Psoas muscle (tissue), 8 donors: ENCODE measurements around the gene CPNE8. TPM values are rescaled to one million over a fixed set of nuclear protein-coding genes. Genes with fewer than 3 reads are reported as not detected.

ENCODE experiments used
- ATAC-seq, 4 donors: fragments of 200-7000 bp; cut with Tn5 transposase; one replicate each; pipeline ENCODE4 v1.9.1; 2020; ENCODE audit warnings: moderate library complexity in 3 of 4, mild to moderate bottlenecking in 2 of 4
- DNase-seq, 2 donors: peaks; one replicate each; pipeline ENCODE4 v3.0.0-alpha.2; 2020
- H3K27ac ChIP-seq: fragments of 200-600 bp; one replicate; pipeline ENCODE4 v1.8.0; 2022
- H3K27me3 ChIP-seq, 3 donors: fragments of 200-600 bp in 1 of 3; one replicate each; pipeline versions ENCODE4 v1.6.1 to v1.8.0; 2013 to 2022; ENCODE audit warnings: low read length in 2 of 3, mild to moderate bottlenecking in 2 of 3, moderate library complexity in 1 of 3; ENCODE audit not compliant: insufficient read depth in 3 of 3
- H3K36me3 ChIP-seq, 2 donors: fragments of 200-600 bp in 1 of 2; one replicate each; pipeline versions ENCODE4 v1.6.1 to v1.8.0; 2013 to 2022; ENCODE audit warnings: low read depth in 1 of 2, mild to moderate bottlenecking in 1 of 2, moderate library complexity in 1 of 2; ENCODE audit not compliant: insufficient read depth in 1 of 2
- H3K4me1 ChIP-seq: fragments of 200-600 bp; one replicate; pipeline ENCODE4 v1.8.0; 2022
- H3K4me3 ChIP-seq: fragments of 200-600 bp; one replicate; pipeline ENCODE4 v1.8.0; 2022; ENCODE audit warnings: mild to moderate bottlenecking
- H3K9me3 ChIP-seq: fragments of 200-600 bp; one replicate; pipeline ENCODE4 v1.8.0; 2022
- WGBS, 3 donors: extraction: QIAGEN DNeasy Blood & Tissue Kit; methylation state at CpG; one replicate each; pipeline versions ENCODE4 v1.1.6 to v1.1.7; 2013; 5-methylcytosine and 5-hydroxymethylcytosine counted together
- intact Hi-C, 2 donors: fragments of 100-400 bp; cut with DNase I; formaldehyde crosslinking; loops; one replicate each; pipeline versions ENCODE4 v1.11.0 to v1.14.2; 2022
- polyA plus RNA-seq, 3 donors: library from polyadenylated mRNA; stranded (reverse); fragments of 200-250 nt; gene quantifications; one replicate each; pipeline ENCODE4 v1.2.3, GENCODE V29; 2013
- total RNA-seq, 4 donors: library from RNA; stranded (reverse); fragmentation: NEBNext Ultra II Directional in 2 of 4; extraction: Animal tissue kit (Norgen Biotek cat#: 25700) in 2 of 4; gene quantifications; one replicate each; pipeline versions ENCODE4 v1.2.1 to v1.2.4, GENCODE V29; 2021 to 2023
- TF ChIP-seq, protein P1 (sequence below): fragments of 200-600 bp; IDR thresholded peaks from one replicate; pipeline ENCODE4 v1.8.0; 2022; ENCODE audit warnings: antibody characterized with exemption
- donor health status: healthy with polysubstance abuse.
- donor health status: DM: no; HTN: no; CAD: no; lungs with moderate emphysema.
- donor health status: Bipolar disorder and iron deficiency.
- donor health status: healthy.
- donor health status: DM: yes; HTN: yes; CAD: no.
- donor health status: DM: no; HTN: no; CAD: no.
- donor health status: DM: no; HTN: no; CAD: no.
- donor health status: DM: yes; HTN: yes; CAD: no.

The CPNE8 gene
- total and polyA plus RNA-seq, 7 donors = 0.98 to 3.5 (median 2.4) TPM

DNA sequence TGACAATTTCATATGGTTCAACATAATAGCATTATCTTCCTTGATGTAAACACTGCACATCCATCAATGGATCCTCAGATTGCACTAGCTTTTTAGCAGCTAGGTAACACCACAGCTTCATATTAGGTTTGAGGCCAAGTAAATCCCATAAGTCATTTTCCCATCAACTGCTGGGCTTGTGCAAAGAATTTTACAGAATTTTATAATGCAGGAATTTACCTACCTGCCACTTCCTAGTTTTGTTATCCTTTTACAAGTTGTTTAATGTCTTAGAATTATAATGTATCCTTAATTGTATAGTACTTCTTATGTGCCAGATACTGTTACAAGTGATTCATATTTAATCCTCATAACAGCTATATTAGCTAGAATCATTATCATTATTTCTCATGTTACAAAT is 36.4 kb downstream of the CPNE8 start:
- intact Hi-C loops = no loop called here
- H3K4me1 ChIP-seq = no peaks in the 10 kb centered on the region
- TF ChIP-seq, protein P1, sequence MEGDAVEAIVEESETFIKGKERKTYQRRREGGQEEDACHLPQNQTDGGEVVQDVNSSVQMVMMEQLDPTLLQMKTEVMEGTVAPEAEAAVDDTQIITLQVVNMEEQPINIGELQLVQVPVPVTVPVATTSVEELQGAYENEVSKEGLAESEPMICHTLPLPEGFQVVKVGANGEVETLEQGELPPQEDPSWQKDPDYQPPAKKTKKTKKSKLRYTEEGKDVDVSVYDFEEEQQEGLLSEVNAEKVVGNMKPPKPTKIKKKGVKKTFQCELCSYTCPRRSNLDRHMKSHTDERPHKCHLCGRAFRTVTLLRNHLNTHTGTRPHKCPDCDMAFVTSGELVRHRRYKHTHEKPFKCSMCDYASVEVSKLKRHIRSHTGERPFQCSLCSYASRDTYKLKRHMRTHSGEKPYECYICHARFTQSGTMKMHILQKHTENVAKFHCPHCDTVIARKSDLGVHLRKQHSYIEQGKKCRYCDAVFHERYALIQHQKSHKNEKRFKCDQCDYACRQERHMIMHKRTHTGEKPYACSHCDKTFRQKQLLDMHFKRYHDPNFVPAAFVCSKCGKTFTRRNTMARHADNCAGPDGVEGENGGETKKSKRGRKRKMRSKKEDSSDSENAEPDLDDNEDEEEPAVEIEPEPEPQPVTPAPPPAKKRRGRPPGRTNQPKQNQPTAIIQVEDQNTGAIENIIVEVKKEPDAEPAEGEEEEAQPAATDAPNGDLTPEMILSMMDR = no peak
- DNase-seq (no peak), ATAC-seq (no peak)
- no peaks in the 10 kb centered on the region for H3K9me3 ChIP-seq
- no peak overlapping the region for H3K27ac ChIP-seq
- no peak overlapping the region for H3K4me3 ChIP-seq
- no peaks in the 10 kb centered on the region for H3K27me3 ChIP-seq
- H3K36me3 ChIP-seq = no peaks in the 10 kb centered on the region

DNA sequence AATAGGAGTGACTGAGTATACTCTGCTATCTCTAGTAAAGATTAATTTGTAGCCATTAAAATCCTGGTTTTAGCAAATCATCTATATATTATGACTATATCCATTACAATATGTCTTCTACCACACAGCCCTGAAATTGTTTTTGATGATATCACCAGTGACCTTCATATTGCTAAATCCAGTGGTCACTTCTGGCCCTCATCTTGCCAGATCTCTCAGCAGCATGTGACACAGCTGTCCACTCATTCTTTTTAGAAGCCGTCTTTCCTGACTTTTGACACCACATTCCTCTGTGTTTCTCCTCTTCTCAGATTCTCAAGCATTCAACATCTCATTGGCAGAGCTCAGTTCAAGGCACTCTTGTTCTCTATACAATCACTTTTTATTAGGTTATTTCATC is 54.9 kb downstream of the CPNE8 start:
- whole genome bisulfite sequencing, 3 donors = 22 to 37% (median 32%) methylated on average over 1 of the region's 1 CpG
- no peak for ATAC-seq
- H3K4me1 ChIP-seq = no peaks in the 10 kb centered on the region
- no peak for DNase-seq
- no peaks in the 10 kb centered on the region for H3K27me3 ChIP-seq
- H3K9me3 ChIP-seq = no peaks in the 10 kb centered on the region
- TF ChIP-seq, protein P1 = no peak
- no peak overlapping the region for H3K4me3 ChIP-seq
- no peak overlapping the region for H3K27ac ChIP-seq
- no peaks in the 10 kb centered on the region for H3K36me3 ChIP-seq
- intact Hi-C loops = no loop called here

DNA sequence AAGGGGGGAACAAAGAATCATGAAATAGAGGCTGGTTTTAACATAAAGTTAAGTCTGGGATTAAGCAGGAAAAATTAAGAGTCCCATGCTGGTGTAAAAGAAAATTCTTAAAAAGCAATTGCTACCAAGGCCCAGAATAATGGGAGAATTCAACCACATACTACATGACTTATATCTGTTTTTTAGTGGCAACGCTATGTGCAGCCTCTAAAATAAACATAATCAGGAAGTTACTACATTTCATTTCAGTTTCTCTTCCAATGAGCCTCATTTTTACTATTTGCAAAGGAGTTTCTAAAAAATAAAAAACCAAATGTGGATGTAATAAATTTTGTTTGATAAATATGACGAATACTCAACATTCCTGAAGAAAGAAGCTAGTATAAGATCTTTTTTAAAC is 58.1 kb downstream of the CPNE8 start:
- Histone ChIP-seq H3K4me1 (no peaks in the 10 kb centered on the region), H3K27me3 (no peaks in the 10 kb centered on the region), H3K27ac (no peak overlapping the region), H3K36me3 (no peaks in the 10 kb centered on the region), H3K4me3 (no peak overlapping the region), H3K9me3 (no peaks in the 10 kb centered on the region)
- TF ChIP-seq, protein P1 = no peak
- ATAC-seq (no peak), DNase-seq (no peak)
- intact Hi-C loops = no loop called here
- WGBS, 3 donors = 81 to 87% (median 82%) methylated on average over 2 of the region's 2 CpGs

DNA sequence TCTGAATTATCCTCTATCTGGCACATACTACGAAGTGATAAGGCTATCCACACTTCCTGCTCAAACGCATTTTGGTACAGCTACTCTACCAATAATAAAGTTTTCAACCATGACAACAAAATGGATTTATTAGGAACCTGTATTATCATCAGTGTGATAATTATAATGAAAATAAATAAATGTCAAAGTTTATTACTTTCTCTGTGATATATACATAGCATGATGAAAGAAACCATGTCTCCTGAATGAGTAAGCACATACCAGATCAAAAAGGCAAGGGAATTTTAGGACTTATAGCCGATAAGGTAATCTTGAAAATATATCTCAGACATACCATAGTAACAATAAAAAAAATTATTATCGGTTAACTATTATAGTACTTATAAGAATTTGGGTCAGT is 61.1 kb downstream of the CPNE8 start:
- Histone ChIP-seq H3K4me3 (no peak overlapping the region), H3K9me3 (no peaks in the 10 kb centered on the region), H3K36me3 (no peaks in the 10 kb centered on the region), H3K27me3 (no peaks in the 10 kb centered on the region), H3K4me1 (no peaks in the 10 kb centered on the region), H3K27ac (no peak overlapping the region)
- ATAC-seq (no peak), DNase-seq (no peak)
- TF ChIP-seq, protein P1 = no peak
- intact Hi-C loops = no loop called here
- WGBS, 3 donors = 65 to 90% (median 88%) methylated on average over 4 of the region's 4 CpGs

DNA sequence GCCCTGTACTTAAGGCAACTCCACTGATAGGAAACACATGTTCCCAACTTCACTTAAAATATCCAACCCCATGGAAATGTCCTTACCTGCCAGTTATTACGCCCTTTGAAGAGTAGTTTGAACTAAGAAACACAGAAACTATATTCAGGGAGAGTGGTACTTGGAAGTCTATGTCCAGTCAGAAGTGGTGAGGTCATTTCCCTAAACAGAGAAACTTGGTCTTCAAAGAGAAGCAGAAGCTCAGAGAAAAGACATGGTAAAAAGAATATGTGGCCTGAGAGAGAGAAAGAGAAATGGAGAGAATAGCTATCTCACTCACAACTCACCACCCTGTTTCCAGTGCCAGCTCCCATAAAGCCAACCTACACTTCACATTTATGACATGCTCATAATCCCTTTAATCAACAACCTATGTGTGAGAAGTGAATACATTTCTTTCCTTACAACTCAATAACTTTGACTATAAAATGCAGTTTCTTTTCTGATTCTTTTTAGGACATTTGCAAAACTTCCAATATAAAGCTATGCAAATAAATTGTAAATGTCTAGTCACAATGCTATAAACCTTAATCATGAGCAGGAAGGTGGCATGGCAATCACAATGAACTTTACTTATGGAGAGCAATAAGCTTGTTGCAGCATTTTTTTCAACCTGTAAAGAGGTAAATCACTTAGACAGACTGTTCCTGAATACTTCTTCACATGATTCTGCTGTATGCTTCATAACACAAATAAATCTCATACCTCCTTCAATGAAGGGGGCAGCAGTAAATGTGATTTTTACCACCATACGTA is 67.1 kb downstream of the CPNE8 start:
- Histone ChIP-seq H3K4me1 (no peaks in the 10 kb centered on the region), H3K9me3 (no peaks in the 10 kb centered on the region), H3K27ac (no peak overlapping the region), H3K4me3 (no peak overlapping the region), H3K36me3 (no peaks in the 10 kb centered on the region), H3K27me3 (no peaks in the 10 kb centered on the region)
- intact Hi-C loops = no loop called here
- TF ChIP-seq, protein P1 = no peak
- 88 to 94% (median 90%) methylated on average over 2 of the region's 2 CpGs for WGBS, 3 donors
- DNase-seq (no peak), ATAC-seq (no peak)
